OCI-LY3 (cell line): ENCODE results near the gene PCDHA5.

Experiments
- H2AFZ ChIP-seq: fragments of 200-600, 300-600 bp; shearing (Covaris generic); 2 replicates; pipeline ENCODE4 v1.6.0; 2014; ENCODE audit warnings: antibody characterized with exemption, low read depth, low read length
- H3K27ac ChIP-seq: fragments of 200-600, 300-600 bp; sonication (generic); 2 replicates; pipeline ENCODE4 v1.5.1; 2014; ENCODE audit warnings: mild to moderate bottlenecking, low read length, moderate library complexity, mixed read lengths
- H3K27me3 ChIP-seq: fragments of 200-600, 300-600 bp; sonication (generic); 2 replicates; pipeline ENCODE4 v1.6.1; 2014; ENCODE audit warnings: low read depth, low read length, mixed read lengths
- H3K36me3 ChIP-seq: fragments of 200-600, 300-600 bp; sonication (generic); replicated peaks from 2 replicates; pipeline ENCODE3; 2014; ENCODE audit warnings: low read depth, low read length, mixed read lengths
- H3K4me1 ChIP-seq: fragments of 300-600, 200-600 bp; sonication (generic); 2 replicates; pipeline ENCODE4 v1.6.1; 2014; ENCODE audit warnings: low read length, mixed read lengths
- H3K4me2 ChIP-seq: fragments of 200-600, 300-600 bp; sonication (generic); 2 replicates; pipeline ENCODE4 v1.6.1; 2014; ENCODE audit warnings: low read length, mixed read lengths
- H3K4me3 ChIP-seq: fragments of 300-600, 200-600 bp; sonication (generic); 2 replicates; pipeline ENCODE4 v1.5.1; 2014; ENCODE audit warnings: antibody characterized with exemption, mild to moderate bottlenecking, low read length, moderate library complexity
- H3K79me2 ChIP-seq: fragments of 300-600, 200-600 bp; shearing (Covaris generic); 2 replicates; pipeline ENCODE4 v1.6.1; 2014; ENCODE audit warnings: mild to moderate bottlenecking, low read length, mixed read lengths
- H3K9ac ChIP-seq: fragments of 300-600, 200-600 bp; shearing (Covaris generic); 2 replicates; pipeline ENCODE4 v1.6.0; 2014; ENCODE audit warnings: mild to moderate bottlenecking, low read length, moderate library complexity
- H3K9me3 ChIP-seq: fragments of 200-600, 300-600 bp; shearing (Covaris generic); 2 replicates; pipeline ENCODE4 v1.6.1; 2014; ENCODE audit warnings: low read length, mixed read lengths; ENCODE audit not compliant: insufficient read depth
- H4K20me1 ChIP-seq: fragments of 200-600, 300-600 bp; sonication (generic); 2 replicates; pipeline ENCODE4 v1.6.1; 2016; ENCODE audit warnings: low read length, mixed read lengths; ENCODE audit not compliant: insufficient read depth
- EZH2phosphoT487 ChIP-seq: fragments of 200-600 bp; shearing (Covaris generic); IDR thresholded peaks from 2 replicates; pipeline ENCODE4 v1.6.1; 2018; ENCODE audit warnings: antibody characterized with exemption, mixed run types, low read depth
- TF ChIP-seq, protein P1 (sequence below): fragments of 200-600, 300-600 bp; sonication (generic); IDR thresholded peaks from 2 replicates; pipeline ENCODE4 v1.5.1; 2014; ENCODE audit warnings: antibody characterized with exemption, low read length, low read depth

The PCDHA5 gene

DNA sequence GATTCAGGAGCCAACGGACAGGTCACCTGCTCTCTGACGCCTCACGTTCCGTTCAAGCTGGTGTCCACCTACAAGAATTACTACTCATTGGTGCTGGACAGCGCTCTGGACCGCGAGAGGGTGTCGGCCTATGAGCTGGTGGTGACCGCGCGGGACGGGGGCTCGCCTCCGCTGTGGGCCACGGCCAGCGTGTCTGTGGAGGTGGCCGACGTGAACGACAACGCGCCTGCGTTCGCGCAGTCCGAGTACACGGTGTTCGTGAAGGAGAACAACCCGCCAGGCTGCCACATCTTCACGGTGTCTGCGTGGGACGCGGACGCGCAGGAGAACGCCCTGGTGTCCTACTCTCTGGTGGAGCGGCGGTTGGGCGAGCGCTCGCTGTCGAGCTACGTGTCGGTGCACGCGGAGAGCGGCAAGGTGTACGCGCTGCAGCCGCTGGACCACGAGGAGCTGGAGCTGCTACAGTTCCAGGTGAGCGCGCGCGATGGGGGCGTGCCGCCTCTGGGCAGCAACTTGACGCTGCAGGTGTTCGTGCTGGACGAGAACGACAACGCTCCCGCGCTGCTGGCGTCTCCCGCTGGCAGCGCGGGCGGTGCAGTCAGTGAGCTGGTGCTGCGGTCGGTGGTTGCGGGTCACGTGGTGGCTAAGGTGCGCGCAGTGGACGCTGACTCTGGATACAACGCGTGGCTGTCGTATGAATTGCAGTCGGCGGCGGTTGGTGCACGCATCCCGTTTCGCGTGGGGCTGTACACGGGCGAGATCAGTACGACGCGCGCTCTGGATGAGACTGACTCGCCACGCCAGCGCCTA lies 36.0 kb downstream of the PCDHA5 start:
- Histone ChIP-seq H3K9me3 (no peaks in the 10 kb centered on the region), H4K20me1 (no peaks in the 10 kb centered on the region), H2AFZ (no peak overlapping the region), H3K36me3 (no peaks in the 10 kb centered on the region), H3K4me1 (no peaks in the 10 kb centered on the region), H3K79me2 (no peaks in the 10 kb centered on the region), H3K27me3 (no peaks in the 10 kb centered on the region), H3K4me3 (no peak overlapping the region), H3K4me2 (no peak overlapping the region), H3K27ac (no peak overlapping the region), H3K9ac (no peak overlapping the region)
- TF ChIP-seq EZH2phosphoT487: no peak
- TF ChIP-seq, protein P1, sequence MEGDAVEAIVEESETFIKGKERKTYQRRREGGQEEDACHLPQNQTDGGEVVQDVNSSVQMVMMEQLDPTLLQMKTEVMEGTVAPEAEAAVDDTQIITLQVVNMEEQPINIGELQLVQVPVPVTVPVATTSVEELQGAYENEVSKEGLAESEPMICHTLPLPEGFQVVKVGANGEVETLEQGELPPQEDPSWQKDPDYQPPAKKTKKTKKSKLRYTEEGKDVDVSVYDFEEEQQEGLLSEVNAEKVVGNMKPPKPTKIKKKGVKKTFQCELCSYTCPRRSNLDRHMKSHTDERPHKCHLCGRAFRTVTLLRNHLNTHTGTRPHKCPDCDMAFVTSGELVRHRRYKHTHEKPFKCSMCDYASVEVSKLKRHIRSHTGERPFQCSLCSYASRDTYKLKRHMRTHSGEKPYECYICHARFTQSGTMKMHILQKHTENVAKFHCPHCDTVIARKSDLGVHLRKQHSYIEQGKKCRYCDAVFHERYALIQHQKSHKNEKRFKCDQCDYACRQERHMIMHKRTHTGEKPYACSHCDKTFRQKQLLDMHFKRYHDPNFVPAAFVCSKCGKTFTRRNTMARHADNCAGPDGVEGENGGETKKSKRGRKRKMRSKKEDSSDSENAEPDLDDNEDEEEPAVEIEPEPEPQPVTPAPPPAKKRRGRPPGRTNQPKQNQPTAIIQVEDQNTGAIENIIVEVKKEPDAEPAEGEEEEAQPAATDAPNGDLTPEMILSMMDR: no peak

DNA sequence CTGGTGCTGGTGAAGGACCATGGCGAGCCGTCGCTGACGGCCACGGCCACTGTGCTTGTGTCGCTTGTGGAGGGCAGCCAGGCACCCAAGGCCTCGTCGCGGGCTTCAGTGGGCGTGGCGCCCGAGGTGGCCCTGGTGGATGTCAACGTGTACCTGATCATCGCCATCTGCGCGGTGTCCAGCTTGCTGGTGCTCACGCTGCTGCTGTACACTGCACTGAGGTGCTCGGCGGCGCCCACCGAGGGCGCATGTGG lies 36.5 kb downstream of the PCDHA5 start:
- no peaks in the 10 kb centered on the region for H3K4me1 ChIP-seq
- no peaks in the 10 kb centered on the region for H3K79me2 ChIP-seq
- H3K9ac ChIP-seq: no peak overlapping the region
- no peaks in the 10 kb centered on the region for H4K20me1 ChIP-seq
- H3K27ac ChIP-seq: no peak overlapping the region
- no peak overlapping the region for H3K4me3 ChIP-seq
- no peaks in the 10 kb centered on the region for H3K9me3 ChIP-seq
- H3K27me3 ChIP-seq: no peaks in the 10 kb centered on the region
- no peak overlapping the region for H2AFZ ChIP-seq
- H3K36me3 ChIP-seq: no peaks in the 10 kb centered on the region
- TF ChIP-seq, protein P1: no peak
- no peak for TF ChIP-seq EZH2phosphoT487
- H3K4me2 ChIP-seq: no peak overlapping the region

DNA sequence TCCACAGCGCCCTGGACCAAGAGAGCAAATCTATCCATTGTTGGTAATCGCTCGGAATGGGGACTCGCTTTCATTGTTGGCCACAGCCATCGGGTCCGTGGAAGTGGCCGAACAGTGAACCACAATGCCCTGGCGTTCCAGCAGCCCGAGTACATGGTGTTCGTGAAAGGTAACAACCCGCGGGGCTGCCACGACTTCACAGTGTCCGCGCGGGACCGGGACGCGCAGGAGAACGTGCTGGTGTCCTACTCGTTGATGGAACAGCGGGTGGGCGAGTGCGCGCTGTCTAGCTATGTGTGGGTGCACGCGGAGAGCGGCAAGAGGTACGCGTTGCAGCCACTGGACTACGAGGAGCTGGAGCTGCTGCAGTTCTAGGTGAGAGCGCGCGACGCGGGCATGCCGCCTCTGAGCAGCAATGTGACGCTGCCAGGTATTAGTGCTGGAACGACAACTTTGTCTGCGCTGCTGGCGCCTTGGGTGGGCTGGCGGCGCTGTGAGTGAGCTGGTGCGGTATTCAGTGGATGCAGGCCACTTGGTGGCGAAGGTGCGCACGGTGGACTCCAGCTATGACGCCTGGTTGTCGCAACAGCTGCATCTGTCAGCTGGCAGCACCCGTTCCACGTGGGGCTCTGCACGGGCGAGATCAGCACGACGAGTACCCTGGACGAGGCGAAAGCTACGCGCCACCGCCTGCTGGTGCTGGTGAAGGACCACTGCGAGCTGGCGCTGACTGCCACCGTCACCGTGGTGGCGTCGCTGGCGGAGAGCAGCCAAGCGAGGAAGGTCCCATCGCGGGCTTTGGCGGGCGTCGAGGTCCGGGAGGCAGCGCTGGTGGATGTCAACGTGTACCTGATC lies 41.3 kb downstream of the PCDHA5 start:
- H3K4me1 ChIP-seq: no peaks in the 10 kb centered on the region
- H3K79me2 ChIP-seq: no peaks in the 10 kb centered on the region
- H3K4me3 ChIP-seq: no peak overlapping the region
- H2AFZ ChIP-seq: no peak overlapping the region
- H4K20me1 ChIP-seq: no peaks in the 10 kb centered on the region
- TF ChIP-seq EZH2phosphoT487: no peak
- TF ChIP-seq, protein P1: no peak
- H3K9me3 ChIP-seq: no peaks in the 10 kb centered on the region
- H3K9ac ChIP-seq: no peak overlapping the region
- no peak overlapping the region for H3K4me2 ChIP-seq
- no peak overlapping the region for H3K27ac ChIP-seq
- H3K36me3 ChIP-seq: no peaks in the 10 kb centered on the region
- no peaks in the 10 kb centered on the region for H3K27me3 ChIP-seq

DNA sequence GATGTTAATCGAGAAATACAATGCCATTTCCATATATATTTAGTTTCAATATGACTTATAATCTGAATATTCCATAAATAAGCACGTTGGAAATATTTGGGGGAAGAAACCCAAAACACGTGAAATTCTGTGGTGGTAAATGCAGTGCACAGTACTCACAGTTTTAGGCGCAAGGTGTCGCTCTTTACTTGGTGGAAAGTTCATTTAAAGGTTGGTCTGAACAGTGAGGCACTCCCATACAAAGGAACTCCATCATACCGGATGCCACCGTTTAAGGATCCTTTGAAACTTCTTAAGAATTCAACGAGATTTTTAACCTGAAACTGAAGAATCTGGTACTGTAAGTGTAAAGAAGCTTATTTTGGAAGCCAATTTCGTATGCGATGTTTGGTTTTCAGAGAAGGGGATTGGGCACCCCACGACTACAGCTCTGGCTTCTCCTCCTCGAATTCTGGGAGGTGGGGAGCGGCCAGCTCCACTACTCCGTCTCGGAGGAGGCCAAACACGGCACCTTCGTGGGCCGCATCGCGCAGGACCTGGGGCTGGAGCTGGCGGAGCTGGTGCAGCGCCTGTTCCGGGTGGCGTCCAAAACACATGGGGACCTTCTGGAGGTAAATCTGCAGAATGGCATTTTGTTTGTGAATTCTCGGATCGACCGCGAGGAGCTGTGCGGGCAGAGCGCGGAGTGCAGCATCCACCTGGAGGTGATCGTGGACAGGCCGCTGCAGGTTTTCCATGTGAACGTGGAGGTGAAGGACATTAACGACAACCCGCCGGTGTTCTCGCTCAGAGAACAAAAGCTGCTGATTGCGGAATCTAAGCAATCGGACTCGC lies 47.5 kb downstream of the PCDHA5 start, which contains the start of gene PCDHA11:
Gene PCDHA11 (plus strand): TSS at position 237 of the 834 bp plus-strand sequence. CDS start 147 bp downstream, at position 384.
- TF ChIP-seq, protein P1: no peak
- no peak for TF ChIP-seq EZH2phosphoT487
- Histone ChIP-seq H3K9ac (no peak within 1 kb of the TSS), H4K20me1 (no peaks in the 10 kb centered on the region)

More for the DNA sequence above, 47.5 kb downstream of the PCDHA5 start, which contains the start of gene PCDHA11:
- Histone ChIP-seq H3K27me3 (no peaks in the 10 kb centered on the region), H2AFZ (no peak within 1 kb of the TSS), H3K4me2 (no peak within 1 kb of the TSS), H3K4me3 (no peak within 1 kb of the TSS), H3K4me1 (no peaks in the 10 kb centered on the region), H3K36me3 (no peaks in the 10 kb centered on the region), H3K79me2 (no peaks in the 10 kb centered on the region), H3K9me3 (no peaks in the 10 kb centered on the region), H3K27ac (no peak within 1 kb of the TSS)
